GOT3 (cell line): ENCODE results near the gene TEX13B.
"Not testable (repeated sequence)": the region's sequence is repeated elsewhere in the genome, so short reads cannot be mapped to it uniquely, and the experiment has no call there.

Source experiments
- DNase-seq: peaks from one replicate; lab custom pipeline; 2025; ENCODE audit warnings: mixed read lengths; lab: John Stamatoyannopoulos, UW

TEX13B gene, protein sequence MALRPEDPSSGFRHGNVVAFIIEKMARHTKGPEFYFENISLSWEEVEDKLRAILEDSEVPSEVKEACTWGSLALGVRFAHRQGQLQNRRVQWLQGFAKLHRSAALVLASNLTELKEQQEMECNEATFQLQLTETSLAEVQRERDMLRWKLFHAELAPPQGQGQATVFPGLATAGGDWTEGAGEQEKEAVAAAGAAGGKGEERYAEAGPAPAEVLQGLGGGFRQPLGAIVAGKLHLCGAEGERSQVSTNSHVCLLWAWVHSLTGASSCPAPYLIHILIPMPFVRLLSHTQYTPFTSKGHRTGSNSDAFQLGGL

GRCh38 chrX:107982356-107982755 lies at the start of gene TEX13B:
Gene TEX13B (minus strand): TSS chrX:107982370. CDS start chrX:107982127, 243 bp downstream.
- DNase-seq, result no peak

GRCh38 chrX:108029928-108030711 lies 48.0 kb upstream of the TEX13B start:
- DNase-seq, result no peak

- no peak for DNase-seq
Observed at GRCh38 chrX:108028854-108029253, 46.7 kb upstream of the TEX13B start.

DNA sequence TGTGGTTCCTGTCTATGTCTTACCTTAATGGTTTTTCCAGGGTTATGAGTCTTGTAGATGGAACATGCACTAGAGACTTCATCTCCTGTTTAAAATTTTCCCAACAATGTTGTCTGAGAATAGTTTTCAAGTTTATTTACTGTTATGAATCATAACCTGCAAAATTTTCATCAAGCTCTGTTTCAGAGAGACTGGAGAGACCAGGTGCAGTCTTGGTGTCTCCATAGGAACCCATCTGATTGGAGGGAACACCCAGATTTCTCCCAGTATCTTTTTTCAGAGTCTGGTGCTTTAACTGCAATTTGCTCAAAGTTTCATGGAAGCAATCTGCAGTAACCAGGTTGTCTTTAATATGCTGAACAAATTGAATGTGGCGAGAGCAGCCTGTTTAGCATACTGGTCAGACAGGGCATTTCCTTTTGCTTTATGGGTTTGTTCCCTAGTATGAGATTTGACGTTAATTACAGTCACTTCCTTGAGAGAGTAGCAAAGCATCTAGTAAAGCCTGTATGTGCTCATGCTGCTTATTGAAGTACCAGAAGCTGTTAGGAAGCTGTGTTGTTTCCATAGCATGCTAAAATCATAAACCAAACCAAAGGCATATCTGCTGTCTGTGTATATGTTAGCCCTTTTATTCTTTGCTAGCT lies 43.9 kb upstream of the TEX13B start:
- DNase-seq, result no peak

DNA sequence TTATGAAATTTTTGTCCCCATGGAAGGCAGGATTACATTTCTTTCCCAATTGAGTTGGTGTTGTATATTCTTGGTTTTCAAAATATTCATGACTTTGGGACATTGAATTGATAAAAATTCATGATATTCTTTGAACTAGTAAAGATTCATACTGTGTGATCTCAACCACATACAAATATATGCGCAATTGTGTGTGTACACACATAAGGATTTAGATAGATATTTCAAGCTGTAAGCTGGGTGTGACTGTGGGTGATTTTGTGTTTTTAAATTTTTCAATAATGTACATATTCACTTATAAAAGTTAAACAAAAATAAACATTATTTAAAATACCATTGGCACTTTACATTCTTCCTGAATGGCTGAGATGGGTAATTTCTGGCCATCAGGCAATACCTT lies 43.2 kb upstream of the TEX13B start:
- DNase-seq, result no peak

- DNase-seq, result no peak
Observed at GRCh38 chrX:108022491-108023089, 40.4 kb upstream of the TEX13B start.

DNA sequence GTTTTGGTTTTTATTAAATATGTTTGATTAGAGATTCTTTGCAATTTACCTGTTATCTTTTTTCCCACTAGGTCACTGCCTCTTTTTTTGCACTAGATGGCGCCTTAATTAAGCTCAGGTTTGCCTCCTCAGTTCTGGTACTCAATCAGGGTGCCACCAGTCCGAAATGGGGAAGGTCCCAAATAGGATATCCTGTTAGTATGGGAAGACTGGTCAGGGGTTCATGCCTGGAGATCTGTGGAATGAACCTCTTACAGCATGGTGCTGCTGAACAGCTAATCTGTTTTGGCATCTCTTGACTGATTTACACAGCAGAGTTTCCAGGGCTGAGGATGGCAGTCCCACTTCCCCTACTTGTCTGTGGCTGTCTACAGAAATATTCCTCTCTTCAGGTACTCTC lies 38.5 kb upstream of the TEX13B start:
- DNase-seq, result no peak

DNA sequence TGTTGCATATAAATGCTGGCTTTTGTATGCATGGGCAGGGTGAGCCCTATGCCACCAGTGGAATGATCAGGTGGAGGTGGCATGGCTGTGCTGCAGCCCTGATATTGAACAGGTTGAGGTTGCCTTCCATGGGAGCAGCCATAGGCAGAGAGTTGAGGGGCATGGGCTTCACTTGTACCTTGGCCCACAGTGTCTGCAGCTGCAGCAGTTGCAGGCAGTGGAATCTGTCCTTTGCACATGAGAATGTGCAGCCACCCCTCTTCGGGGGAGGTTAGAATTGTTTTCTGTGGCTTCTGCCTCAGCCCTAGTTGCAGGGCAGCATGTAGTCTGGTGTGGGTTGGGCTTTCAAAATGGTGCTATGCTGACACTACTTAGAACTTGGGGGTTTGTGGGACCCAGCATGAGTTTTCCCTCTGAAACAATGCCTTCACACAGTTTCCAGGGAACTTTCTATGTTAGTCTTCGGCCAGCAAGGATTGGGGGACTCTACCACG lies 37.3 kb upstream of the TEX13B start:
- no peak for DNase-seq

- no peak for DNase-seq
Observed at GRCh38 chrX:108018656-108019381, 36.6 kb upstream of the TEX13B start.

DNA sequence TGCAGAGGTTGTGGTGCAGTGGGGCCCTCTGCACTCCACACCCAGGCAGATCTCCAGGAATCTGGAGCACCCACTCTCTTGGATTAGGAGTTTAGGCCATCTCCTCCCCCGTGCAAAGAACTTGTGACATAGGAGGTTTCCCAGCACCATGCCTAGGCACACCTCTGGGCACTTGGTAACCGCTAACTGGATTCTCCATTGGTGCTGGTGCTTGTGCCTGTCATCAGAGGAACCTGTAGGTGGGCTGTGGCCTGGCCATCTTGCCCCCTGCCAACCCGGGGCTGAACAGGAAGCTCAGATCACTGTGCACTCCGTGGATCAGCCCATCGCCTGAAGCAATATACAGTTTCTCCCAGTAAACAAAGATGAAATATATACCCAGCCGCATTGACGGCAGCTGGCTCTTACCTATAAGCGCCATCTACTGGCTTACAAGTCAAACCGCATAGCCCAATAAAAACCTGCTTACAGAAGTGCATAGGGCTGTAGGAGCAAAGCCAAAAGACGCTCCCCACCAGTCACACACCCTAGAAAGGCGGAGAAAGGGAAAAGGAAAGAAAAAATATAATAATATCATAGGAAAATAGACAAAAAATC lies 19.1 kb upstream of the TEX13B start:
- no peak for DNase-seq

DNA sequence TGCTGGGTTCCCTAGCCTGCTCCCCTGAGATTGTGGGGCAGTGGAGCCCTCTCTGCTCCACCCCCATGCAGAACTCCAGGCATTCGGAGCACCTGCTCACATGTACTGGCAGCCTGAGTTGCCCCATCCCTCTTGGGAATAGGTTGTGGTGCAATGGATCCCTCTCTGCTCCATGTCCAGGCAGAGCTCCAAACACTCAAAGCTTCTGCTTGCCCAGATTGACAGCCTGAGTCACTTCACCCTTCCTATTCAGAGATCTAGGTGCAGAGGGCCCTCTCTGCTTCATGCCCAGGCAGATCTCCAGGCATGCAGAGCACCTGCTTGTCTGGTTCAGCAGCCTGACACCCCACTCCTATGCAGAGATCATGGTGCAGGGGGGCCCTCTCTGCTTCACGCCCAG lies 18.6 kb upstream of the TEX13B start:
- no peak for DNase-seq

- no peak for DNase-seq
Observed at GRCh38 chrX:107996124-107996523, 14.0 kb upstream of the TEX13B start.

- no peak for DNase-seq
Observed at GRCh38 chrX:107985033-107985432, 2.9 kb upstream of the TEX13B start.

GRCh38 chrX:107979534-107979933 lies 2.6 kb downstream of the TEX13B start:
- DNase-seq, result no peak

- DNase-seq, result no peak
Observed at GRCh38 chrX:107978707-107979307, 3.4 kb downstream of the TEX13B start.

- no peak for DNase-seq
Observed at GRCh38 chrX:107978071-107978470, 4.1 kb downstream of the TEX13B start.

- DNase-seq, result no peak
Observed at GRCh38 chrX:107971636-107972035, 10.5 kb downstream of the TEX13B start.

DNA sequence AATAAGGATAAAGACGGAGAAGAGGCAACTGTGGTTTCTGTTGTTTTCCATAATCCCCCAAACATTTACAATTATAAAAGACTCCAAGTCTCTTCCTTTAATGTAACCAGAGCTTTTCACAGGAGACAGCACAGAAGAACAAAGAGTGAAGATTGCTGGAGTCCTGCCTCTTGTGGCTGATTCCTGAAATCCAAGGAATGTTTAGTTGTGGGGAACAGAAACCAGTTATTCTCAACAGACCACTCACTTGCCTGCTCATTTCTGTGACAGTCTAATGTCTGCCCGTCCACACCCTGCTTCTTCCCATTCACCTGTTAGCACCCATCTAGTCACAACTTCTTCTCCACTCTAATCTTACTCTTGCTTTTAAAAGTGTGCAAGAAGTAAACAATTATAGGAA lies 12.1 kb downstream of the TEX13B start:
- DNase-seq, result no peak

DNA sequence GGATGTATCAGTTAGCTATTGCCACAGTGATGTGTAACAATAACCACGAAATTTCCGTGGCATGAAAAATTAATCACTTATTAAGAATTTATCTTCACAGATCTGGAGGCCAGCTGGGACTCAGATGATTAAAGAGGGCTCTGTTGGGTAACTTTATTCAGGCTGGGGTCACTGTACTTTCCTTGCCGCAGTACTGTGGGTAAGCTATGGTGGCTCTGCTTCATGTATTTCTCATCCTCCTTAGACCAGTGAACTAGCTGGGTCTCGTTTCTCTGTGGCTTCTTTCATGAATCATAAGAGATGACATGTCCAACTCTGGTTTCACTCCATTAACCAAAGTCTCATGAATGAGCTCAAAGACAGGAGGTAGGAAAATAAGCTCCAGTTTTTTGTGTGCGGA lies 13.5 kb downstream of the TEX13B start:
- DNase-seq, result no peak

DNA sequence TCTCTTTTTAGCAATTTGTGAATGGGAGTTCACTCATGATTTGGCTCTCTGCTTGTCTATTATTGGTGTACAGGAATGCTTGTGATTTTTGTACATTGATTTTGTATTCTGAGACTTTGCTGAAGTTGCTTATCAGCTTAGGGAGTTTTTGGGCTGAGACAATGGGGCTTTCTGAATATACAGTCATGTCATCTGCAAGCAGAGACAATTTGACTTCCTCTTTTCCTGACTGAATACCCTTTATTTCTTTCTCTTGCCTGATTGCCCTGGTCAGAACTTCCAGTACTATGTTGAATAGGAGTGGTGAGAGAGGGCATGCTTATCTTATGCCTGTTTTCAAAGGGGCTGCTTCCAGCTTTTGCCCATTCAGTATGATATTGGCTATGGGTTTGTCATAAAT lies 26.8 kb downstream of the TEX13B start:
- not testable (repeated sequence) for DNase-seq

DNA sequence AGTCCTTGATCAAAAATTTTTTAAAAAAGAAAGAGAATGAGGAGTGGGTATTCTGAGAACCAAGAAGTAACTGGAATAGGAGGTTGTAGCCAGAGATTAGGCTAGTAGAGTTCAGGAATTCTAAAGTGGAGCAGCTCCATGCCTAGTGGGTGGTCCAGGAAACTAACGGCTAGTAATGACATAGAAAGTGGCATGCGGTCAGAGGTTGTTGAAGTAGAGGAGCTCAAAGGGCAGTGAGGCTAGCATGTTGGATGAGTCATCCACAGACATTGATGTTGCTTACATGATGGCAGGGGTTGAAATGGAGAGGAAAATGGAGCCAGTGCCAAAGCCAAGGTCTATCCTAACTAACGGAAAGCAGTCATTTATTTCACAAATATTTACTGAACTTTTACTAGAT lies 42.1 kb downstream of the TEX13B start:
- DNase-seq, result no peak
